Fibroblast of mammary gland (primary cell): ENCODE data around the gene NEURL3.
A peak's percentile ranks its signal among the peaks of the same experiment; 100 is the strongest.

Experiments
- DNase-seq: peaks from one replicate; pipeline ENCODE4 v3.0.0-alpha.2; 2010; ENCODE audit warnings: low read depth
- H3K4me3 ChIP-seq: 2 replicates; pipeline ENCODE4 v1.5.1; 2011; ENCODE audit warnings: low read depth, mild to moderate bottlenecking, low read length, moderate library complexity; ENCODE audit not compliant: control insufficient read depth
- TF ChIP-seq, protein P1 (sequence below): conservative IDR thresholded peaks from 2 replicates; pipeline ENCODE4 v1.5.1; 2011; ENCODE audit warnings: low read depth, low read length, inconsistent platforms; ENCODE audit not compliant: control insufficient read depth, insufficient read depth

NEURL3 gene

DNA sequence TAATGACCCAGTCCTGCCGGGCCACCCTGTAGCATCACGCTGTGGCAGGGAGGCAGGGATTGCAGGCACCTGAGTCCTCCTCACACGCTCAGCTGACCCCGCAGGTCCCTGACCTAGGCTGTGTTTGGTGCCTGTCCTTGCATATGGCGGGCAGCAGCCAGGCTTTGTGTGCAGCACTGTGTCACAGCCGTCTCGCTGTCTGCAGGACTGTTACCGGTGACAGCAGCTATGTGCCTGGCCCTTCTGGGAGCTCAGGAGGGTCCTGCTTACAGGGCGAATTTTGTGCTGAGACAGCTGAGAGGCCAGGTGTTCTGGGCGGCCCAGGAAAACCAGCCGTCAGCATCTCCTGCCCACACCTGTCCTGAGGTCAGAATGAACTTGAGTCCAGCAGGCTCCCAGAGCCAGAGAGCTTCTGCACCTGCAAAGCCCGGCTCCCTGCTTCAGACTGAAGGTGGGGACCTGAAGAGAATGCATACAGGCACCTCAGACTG is 21.0 kb upstream of the NEURL3 start:
- TF ChIP-seq, protein P1, sequence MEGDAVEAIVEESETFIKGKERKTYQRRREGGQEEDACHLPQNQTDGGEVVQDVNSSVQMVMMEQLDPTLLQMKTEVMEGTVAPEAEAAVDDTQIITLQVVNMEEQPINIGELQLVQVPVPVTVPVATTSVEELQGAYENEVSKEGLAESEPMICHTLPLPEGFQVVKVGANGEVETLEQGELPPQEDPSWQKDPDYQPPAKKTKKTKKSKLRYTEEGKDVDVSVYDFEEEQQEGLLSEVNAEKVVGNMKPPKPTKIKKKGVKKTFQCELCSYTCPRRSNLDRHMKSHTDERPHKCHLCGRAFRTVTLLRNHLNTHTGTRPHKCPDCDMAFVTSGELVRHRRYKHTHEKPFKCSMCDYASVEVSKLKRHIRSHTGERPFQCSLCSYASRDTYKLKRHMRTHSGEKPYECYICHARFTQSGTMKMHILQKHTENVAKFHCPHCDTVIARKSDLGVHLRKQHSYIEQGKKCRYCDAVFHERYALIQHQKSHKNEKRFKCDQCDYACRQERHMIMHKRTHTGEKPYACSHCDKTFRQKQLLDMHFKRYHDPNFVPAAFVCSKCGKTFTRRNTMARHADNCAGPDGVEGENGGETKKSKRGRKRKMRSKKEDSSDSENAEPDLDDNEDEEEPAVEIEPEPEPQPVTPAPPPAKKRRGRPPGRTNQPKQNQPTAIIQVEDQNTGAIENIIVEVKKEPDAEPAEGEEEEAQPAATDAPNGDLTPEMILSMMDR, result no peak
- H3K4me3 ChIP-seq, result no peak overlapping the region
- no peak for DNase-seq

DNA sequence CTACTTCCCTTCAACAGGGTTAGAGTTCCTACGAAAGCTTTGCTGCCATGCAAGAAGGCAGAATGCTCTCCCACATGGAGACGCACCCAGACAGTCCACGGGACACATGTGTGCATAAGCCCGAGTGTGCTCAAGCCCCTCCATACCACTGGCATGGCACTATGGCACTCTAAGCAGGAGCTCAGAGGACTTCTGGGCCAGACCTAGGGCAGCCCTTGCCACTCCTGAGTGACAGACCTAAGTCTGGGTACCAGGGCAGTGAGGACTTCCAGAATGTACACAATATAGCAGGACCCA is 20.0 kb upstream of the NEURL3 start:
- TF ChIP-seq, protein P1, result no peak
- no peak for DNase-seq
- H3K4me3 ChIP-seq, result no peak overlapping the region

DNA sequence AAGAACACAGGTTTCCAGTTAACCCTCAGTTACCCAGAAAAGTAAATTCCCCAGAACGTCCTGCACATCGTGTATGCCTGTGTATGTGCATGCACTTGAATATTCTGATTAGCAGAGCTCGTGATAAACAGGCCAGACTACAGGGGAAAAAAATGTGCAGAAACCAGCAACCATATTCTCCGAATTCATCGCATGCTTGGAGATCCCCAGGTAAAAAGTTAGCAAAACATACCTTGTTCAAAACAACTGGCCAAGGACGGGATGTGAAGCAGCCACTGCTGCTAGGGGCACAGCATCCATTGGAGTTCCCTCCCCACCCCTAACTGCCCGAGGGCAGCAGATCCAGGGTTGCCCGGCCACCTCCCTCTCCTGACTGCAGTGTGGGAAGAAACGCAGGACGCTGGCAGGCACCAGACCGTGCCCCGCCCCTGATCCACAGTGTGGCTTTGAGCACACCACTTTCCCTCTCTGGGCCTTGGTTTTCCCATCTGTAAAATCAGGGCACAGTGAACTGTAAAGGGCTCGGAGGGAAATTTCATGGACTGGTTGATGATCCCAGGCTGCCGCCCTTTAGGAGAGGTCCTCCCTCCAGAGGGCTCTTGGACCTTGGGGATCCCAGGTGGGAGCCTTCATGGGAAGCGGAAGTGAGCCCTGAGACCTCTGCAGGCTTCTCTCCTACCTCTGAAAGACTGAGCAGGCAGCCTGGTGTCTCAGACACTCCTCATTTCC is 19.5 kb upstream of the NEURL3 start:
- no peak overlapping the region for H3K4me3 ChIP-seq
- no peak for DNase-seq
- TF ChIP-seq, protein P1, result no peak

DNA sequence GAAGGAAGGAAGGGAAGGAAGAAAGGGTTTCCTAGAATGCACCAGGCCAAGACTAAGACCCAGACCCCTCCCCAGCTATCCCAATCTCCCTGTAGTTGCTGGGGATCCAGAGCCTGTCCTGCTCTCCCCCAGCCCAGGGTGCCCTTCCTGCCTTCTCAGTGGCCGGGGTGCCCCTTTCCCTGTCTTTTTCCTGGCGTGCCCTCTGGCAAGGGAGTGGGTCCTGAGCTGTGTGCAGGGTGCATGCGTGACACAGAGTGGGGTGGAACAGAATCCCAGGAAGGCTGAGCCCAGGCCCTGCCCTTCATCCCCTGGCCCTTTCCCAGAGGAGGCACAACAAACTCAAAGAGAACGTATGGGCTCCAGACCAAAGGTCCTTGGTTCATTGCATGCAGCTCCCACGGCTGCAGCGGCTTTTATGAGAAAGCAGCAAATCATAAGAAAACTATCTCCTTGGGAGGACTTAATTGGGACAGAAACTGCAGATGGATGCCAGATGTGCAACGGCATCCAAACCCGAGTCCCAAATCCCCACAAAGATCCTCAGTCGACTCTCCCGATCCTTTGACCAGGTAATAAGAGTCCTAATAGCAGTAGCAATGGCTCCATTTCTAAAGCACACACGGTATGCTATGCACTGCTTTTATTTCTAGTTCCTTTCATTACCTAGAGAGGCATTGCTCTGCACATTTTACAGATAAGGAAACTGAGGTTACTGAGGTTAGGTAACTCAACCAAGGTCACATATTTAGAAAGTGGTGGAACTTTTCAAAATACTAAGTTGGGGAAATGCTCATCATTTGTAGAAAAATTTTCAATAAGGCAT is 18.7 kb upstream of the NEURL3 start:
- TF ChIP-seq, protein P1, result no peak
- no peak overlapping the region for H3K4me3 ChIP-seq
- peak; percentile 89 for DNase-seq

DNA sequence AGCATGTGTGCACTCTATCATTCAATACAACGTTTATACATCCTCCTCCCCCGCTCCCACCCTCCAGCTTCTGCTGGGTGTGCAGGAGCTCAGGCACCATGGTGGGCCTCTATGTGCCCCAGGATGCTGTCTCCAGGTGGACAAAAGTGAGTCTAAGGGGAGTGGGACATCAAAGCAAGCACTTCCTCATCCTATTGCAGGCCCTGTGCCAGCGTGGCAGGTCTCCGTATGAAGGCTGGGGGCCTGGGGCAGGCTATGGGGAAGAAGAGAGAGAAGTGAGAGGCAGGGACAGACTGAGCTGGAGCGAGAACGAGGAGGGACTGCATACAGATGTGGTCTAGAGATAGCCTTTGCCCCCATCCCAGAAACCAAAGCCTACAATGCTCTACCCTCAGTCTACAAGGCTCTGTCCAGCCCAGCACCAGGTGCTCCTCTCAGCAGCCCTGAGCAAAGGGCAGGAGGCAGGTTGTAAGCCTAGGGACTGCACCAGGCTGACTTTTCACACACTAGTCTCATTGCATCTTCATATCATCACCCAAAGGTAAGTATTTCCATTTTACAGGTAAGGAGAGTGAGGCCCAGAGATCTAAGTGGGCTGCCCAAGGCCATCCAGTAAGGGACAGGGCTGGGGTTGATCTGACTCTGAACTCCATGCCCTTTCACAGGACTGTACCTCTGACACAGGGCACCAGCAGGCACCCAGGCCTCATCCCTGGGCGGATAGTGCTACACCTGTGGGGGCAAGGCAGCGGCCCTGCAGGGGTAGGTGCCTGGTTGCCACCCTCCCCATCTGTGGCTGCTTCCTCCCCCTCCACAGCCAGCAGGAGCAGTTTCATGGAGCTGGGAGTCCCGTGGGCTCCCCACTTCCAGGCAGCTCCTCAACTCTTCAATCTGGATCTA is 17.4 kb upstream of the NEURL3 start:
- H3K4me3 ChIP-seq, result no peak overlapping the region
- TF ChIP-seq, protein P1, result no peak
- DNase-seq, result no peak

DNA sequence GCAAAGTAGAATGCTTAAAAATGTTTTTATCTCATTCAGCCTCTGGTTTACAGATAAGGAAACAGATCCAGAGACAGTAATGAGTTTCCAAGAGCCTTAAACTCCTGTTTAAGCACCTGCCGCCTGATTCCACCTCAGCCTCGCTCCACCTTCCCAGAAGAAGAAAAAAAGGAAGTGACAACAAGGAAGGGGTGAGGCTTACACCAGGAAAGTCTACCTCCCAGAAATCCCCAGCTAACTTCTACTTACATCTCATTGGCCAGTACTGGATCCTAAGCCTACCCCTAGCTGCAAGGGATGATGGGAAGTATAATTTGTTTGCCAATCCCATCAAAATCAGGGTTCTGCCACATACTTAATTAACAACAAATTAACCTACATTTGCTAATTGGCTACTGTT is 16.1 kb upstream of the NEURL3 start:
- H3K4me3 ChIP-seq, result no peak overlapping the region
- TF ChIP-seq, protein P1, result no peak
- DNase-seq, result no peak
